Gastroesophageal sphincter (tissue), 4 donors: ENCODE data around the gene NAV2. TPM values are rescaled to one million over a fixed set of nuclear protein-coding genes. Genes with fewer than 3 reads are reported as not detected.

Experiments used
- ATAC-seq: fragments of 150-250 bp; one replicate; pipeline ENCODE4 v1.9.1; 2016; ENCODE audit warnings: mild to moderate bottlenecking, moderate library complexity
- H3K27ac ChIP-seq, 4 donors: fragments of 200-600 bp; sonication (generic) in 3 of 4; 1 replicate in 3 of 4; 2 replicates in 1 of 4; pipeline ENCODE4 v1.5.1; 2016 to 2019
- H3K27me3 ChIP-seq: fragments of 200-600 bp; sonication (generic); one replicate; pipeline ENCODE4 v1.5.1; 2019
- H3K36me3 ChIP-seq, 2 donors: fragments of 200-600 bp; sonication (generic); one replicate each; pipeline ENCODE4 v1.5.1; 2019; ENCODE audit warnings: control low read depth in 1 of 2
- H3K4me1 ChIP-seq, 3 donors: fragments of 200-600 bp; sonication (generic); 1 replicate in 2 of 3; 2 replicates in 1 of 3; pipeline ENCODE4 v1.5.1; 2016 to 2019; ENCODE audit warnings: control low read depth in 2 of 3
- H3K4me3 ChIP-seq, 2 donors: fragments of 200-600 bp; sonication (generic); one replicate each; pipeline ENCODE4 v1.5.1; 2019; ENCODE audit warnings: mild to moderate bottlenecking in 1 of 2, moderate library complexity in 1 of 2
- H3K9me3 ChIP-seq, 3 donors: fragments of 200-600 bp; sonication (generic); one replicate each; pipeline ENCODE4 v1.5.1; 2017 to 2019; ENCODE audit warnings: control low read depth in 2 of 3
- EP300 ChIP-seq: sonication (generic); formaldehyde crosslinking; IDR thresholded peaks from one replicate; pipeline ENCODE4 v1.6.1; 2017; ENCODE audit warnings: antibody characterized with exemption, mild to moderate bottlenecking
- POLR2A ChIP-seq, 2 donors: fragments of 450-650 bp; IDR thresholded peaks; one replicate each; pipeline ENCODE4 v1.6.1; 2017; ENCODE audit warnings: antibody characterized with exemption in 2 of 2, mild to moderate bottlenecking in 2 of 2, moderate library complexity in 1 of 2
- POLR2AphosphoS5 ChIP-seq: sonication (generic); formaldehyde crosslinking; IDR thresholded peaks from one replicate; pipeline ENCODE4 v1.6.1; 2017; ENCODE audit warnings: antibody characterized with exemption
- WGBS, 2 donors: methylation state at CpG; one replicate each; pipeline ENCODE4 v1.1.5; 2018; ENCODE audit warnings: low coverage in 1 of 2; 5-methylcytosine and 5-hydroxymethylcytosine counted together
- total RNA-seq, 4 donors: library from RNA; depleted of rRNA; stranded (reverse); fragments of >200 nt; gene quantifications; one replicate each; pipeline ENCODE4 v1.1.0, GENCODE V29; 2016
- TF ChIP-seq, protein P1 (sequence below), 4 experiments: fragments of 200-600 bp in 2 of 4; fragments of 450-650 bp in 2 of 4; sonication (generic) in 1 of 4; IDR thresholded peaks; one replicate each; pipeline ENCODE4 v1.5.1; 2017 to 2019; ENCODE audit warnings: antibody characterized with exemption in 4 of 4, mild to moderate bottlenecking in 2 of 4, moderate library complexity in 2 of 4

The NAV2 gene
- total RNA-seq, 4 donors from 2014 or later: 19.5 to 57.1 (median 43.4) TPM

DNA sequence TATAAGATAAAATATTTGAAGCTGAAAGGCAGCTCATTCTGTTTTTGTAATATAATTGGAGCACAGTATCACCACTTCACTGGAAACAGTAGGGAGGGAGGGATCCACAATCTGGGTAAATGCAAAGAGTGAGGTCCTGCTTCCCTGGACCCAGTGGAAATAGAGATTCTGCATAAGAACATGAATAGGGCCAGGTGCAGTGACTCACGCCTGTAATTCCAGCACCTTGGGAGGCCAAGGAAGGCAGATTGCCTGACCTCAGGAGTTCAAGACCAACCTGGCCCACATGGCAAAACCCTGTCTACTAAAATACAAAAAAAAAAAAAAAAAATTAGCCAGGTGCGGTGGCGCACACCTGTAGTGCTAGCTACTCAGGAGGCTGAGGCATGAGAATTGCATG is 303.9 kb downstream of the NAV2 start:
- Histone ChIP-seq H3K9me3 (no peaks in the 10 kb centered on the region), H3K4me3 (no peak overlapping the region), H3K36me3 (no peaks in the 10 kb centered on the region), H3K27me3 (no peaks in the 10 kb centered on the region), H3K4me1 (peaks cover 0 to 26% (median 0%) of the 10 kb centered on the region in 3 donors), H3K27ac (no peak overlapping the region)
- 50% methylated on average over 2 of the region's 3 CpGs for WGBS, 2 donors
- TF ChIP-seq POLR2A (IDR thresholded peaks at IDR 0.05): no peak
- TF ChIP-seq POLR2AphosphoS5: no peak
- TF ChIP-seq, protein P1, sequence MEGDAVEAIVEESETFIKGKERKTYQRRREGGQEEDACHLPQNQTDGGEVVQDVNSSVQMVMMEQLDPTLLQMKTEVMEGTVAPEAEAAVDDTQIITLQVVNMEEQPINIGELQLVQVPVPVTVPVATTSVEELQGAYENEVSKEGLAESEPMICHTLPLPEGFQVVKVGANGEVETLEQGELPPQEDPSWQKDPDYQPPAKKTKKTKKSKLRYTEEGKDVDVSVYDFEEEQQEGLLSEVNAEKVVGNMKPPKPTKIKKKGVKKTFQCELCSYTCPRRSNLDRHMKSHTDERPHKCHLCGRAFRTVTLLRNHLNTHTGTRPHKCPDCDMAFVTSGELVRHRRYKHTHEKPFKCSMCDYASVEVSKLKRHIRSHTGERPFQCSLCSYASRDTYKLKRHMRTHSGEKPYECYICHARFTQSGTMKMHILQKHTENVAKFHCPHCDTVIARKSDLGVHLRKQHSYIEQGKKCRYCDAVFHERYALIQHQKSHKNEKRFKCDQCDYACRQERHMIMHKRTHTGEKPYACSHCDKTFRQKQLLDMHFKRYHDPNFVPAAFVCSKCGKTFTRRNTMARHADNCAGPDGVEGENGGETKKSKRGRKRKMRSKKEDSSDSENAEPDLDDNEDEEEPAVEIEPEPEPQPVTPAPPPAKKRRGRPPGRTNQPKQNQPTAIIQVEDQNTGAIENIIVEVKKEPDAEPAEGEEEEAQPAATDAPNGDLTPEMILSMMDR (IDR thresholded peaks at IDR 0.05): no peak
- no peak for TF ChIP-seq EP300
- no peak for ATAC-seq

- ATAC-seq: no peak
- TF ChIP-seq POLR2A (IDR thresholded peaks at IDR 0.05): no peak
- TF ChIP-seq, protein P1 (IDR thresholded peaks at IDR 0.05): no peak
- TF ChIP-seq EP300: no peak
- TF ChIP-seq POLR2AphosphoS5: no peak
- Histone ChIP-seq H3K27me3 (no peaks in the 10 kb centered on the region), H3K9me3 (no peaks in the 10 kb centered on the region), H3K4me3 (no peak overlapping the region), H3K36me3 (no peaks in the 10 kb centered on the region), H3K4me1 (peaks cover 0 to 22% (median 0%) of the 10 kb centered on the region in 3 donors), H3K27ac (no peak overlapping the region)
- WGBS, 2 donors: 89% methylated on average over 4 of the region's 4 CpGs
Measured at GRCh38 chr11:20017320-20017719, 304.7 kb downstream of the NAV2 start.

DNA sequence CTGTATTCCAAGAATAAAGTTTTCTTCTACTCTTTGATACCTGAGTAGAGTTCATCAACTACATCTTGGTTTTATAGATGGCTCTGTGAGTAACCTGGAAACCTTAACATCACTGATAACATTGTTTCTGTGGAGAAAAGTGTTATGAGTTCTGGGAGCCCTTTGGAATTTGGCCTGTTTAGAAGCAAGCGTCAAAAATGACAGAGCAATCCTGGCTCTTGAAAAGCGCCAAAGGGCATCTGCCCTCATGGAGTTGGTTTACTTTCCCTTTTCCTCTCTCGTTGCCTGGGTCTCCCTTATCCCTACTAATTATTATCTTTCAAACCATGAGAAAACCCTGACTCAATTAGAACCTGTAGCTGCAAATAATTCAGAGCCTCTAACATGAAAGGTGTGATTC is 307.6 kb downstream of the NAV2 start:
- WGBS, 2 donors: 6 to 58% methylated on average over 3 of the region's 3 CpGs
- no peaks in the 10 kb centered on the region for H3K36me3 ChIP-seq
- TF ChIP-seq EP300: no peak
- TF ChIP-seq POLR2AphosphoS5: no peak
- TF ChIP-seq POLR2A (IDR thresholded peaks at IDR 0.05): no peak
- TF ChIP-seq, protein P1 (IDR thresholded peaks at IDR 0.05): no peak
- no peak overlapping the region for H3K4me3 ChIP-seq
- H3K27ac ChIP-seq: no peak overlapping the region
- no peak for ATAC-seq
- no peaks in the 10 kb centered on the region for H3K9me3 ChIP-seq
- H3K4me1 ChIP-seq: peaks cover 0 to 26% (median 0%) of the 10 kb centered on the region in 3 donors
- no peaks in the 10 kb centered on the region for H3K27me3 ChIP-seq

DNA sequence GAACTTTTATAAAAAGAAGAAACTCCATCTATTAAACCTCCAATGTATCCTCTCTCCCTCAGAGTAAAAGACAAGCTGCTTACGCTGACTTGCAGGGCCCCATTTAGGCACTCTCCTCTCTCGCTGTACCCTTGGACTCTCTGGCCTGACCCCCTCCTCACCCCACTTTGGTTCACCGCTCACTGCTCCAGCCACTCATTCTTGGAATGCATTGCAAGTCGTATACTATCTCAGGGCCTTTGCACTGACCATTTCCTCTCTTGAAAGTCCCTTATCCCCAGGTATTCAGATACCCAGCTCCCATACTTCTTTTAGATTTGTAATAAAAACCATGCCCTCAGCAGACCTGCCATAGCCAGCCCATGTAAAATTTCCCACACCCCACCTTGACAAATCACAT is 308.1 kb downstream of the NAV2 start:
- H3K27me3 ChIP-seq: no peaks in the 10 kb centered on the region
- no peak for ATAC-seq
- WGBS, 2 donors: 92 to 95% methylated on average over 4 of the region's 4 CpGs
- no peaks in the 10 kb centered on the region for H3K9me3 ChIP-seq
- TF ChIP-seq POLR2AphosphoS5 (no peak), POLR2A (IDR thresholded peaks at IDR 0.05) (no peak), EP300 (no peak)
- TF ChIP-seq, protein P1 (IDR thresholded peaks at IDR 0.05): no peak
- peaks cover 0 to 27% (median 0%) of the 10 kb centered on the region in 3 donors for H3K4me1 ChIP-seq
- no peaks in the 10 kb centered on the region for H3K36me3 ChIP-seq
- no peak overlapping the region for H3K27ac ChIP-seq
- H3K4me3 ChIP-seq: no peak overlapping the region

DNA sequence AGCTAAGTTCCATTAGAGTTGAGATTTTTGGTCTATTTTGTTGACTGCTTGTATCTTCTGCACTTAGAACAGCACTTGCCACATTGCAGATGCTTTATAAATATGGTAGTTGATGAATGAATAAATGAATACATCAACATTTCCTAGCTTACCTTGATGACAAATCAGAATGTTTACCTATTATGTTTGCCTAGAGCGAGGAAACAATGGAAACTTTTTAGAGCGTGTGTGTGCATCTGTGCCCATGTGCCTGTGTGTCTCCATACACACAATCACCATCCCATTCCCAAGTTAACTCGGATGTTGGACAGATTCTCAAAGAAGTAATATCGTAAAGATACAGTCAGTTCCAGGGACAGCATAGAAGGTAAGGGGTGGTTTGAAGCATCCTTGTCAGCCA is 308.6 kb downstream of the NAV2 start:
- Histone ChIP-seq H3K27ac (no peak overlapping the region), H3K36me3 (no peaks in the 10 kb centered on the region), H3K27me3 (no peaks in the 10 kb centered on the region), H3K9me3 (no peaks in the 10 kb centered on the region), H3K4me3 (no peak overlapping the region), H3K4me1 (peaks cover 0 to 24% (median 0%) of the 10 kb centered on the region in 3 donors)
- no peak for ATAC-seq
- whole genome bisulfite sequencing, 2 donors: 94 to 96% methylated on average over 4 of the region's 4 CpGs
- no peak for TF ChIP-seq EP300
- TF ChIP-seq, protein P1 (IDR thresholded peaks at IDR 0.05): no peak
- TF ChIP-seq POLR2A (IDR thresholded peaks at IDR 0.05): no peak
- TF ChIP-seq POLR2AphosphoS5: no peak
